Neutrophil (primary cell): ENCODE measurements around the gene MLF1.

Experiments used
- H3K27ac ChIP-seq: fragments of 200-600 bp; sonication (generic); 2 replicates; pipeline ENCODE4 v1.5.1; 2016; ENCODE audit warnings: mild to moderate bottlenecking, moderate library complexity
- H3K27me3 ChIP-seq: fragments of 200-600 bp; sonication (generic); 2 replicates; pipeline ENCODE4 v1.6.0; 2016; ENCODE audit warnings: mild to moderate bottlenecking
- H3K36me3 ChIP-seq: fragments of 200-600 bp; sonication (generic); 2 replicates; pipeline ENCODE4 v1.5.1; 2017
- H3K4me1 ChIP-seq, 2 experiments: fragments of 200-600 bp in 1 of 2; sonication (generic) in 1 of 2; 1 replicate in 1 of 2; 2 replicates in 1 of 2; pipeline versions ENCODE4 v1.5.1 to v1.6.1; 2013 to 2016; ENCODE audit warnings: low read depth in 1 of 2, low read length in 1 of 2, mild to moderate bottlenecking in 1 of 2, moderate library complexity in 1 of 2; ENCODE audit not compliant: control insufficient read depth in 1 of 2, insufficient read depth in 1 of 2
- H3K4me3 ChIP-seq, 2 experiments: fragments of 200-600 bp in 1 of 2; sonication (generic) in 1 of 2; 1 replicate in 1 of 2; 2 replicates in 1 of 2; pipeline ENCODE4 v1.5.1; 2013 to 2016; ENCODE audit warnings: low read depth in 1 of 2, low read length in 1 of 2, mild to moderate bottlenecking in 1 of 2, moderate library complexity in 1 of 2
- H3K9me3 ChIP-seq: fragments of 200-600 bp; sonication (generic); 2 replicates; pipeline ENCODE4 v1.5.1; 2016
- CTCF ChIP-seq: fragments of 200-600 bp; sonication (generic); IDR thresholded peaks from 2 replicates; pipeline ENCODE4 v1.5.1; 2016; ENCODE audit warnings: antibody characterized with exemption

Gene MLF1

GRCh38 chr3:158568784-158569183 is 2.2 kb upstream of the MLF1 start:
- H3K4me1 ChIP-seq, result peaks cover 3 to 9% of the 10 kb centered on the region in 2 experiments
- H3K9me3 ChIP-seq, result no peaks in the 10 kb centered on the region
- no peaks in the 10 kb centered on the region for H3K36me3 ChIP-seq
- H3K4me3 ChIP-seq, result no peak overlapping the region
- no peak overlapping the region for H3K27ac ChIP-seq
- H3K27me3 ChIP-seq, result peaks cover 64% of the 10 kb centered on the region
- TF ChIP-seq CTCF, result no peak

GRCh38 chr3:158569794-158570193 is 1.2 kb upstream of the MLF1 start:
- Histone ChIP-seq H3K9me3 (no peaks in the 10 kb centered on the region), H3K4me1 (peaks cover 3 to 9% of the 10 kb centered on the region in 2 experiments), H3K36me3 (no peaks in the 10 kb centered on the region), H3K27me3 (peaks cover 66% of the 10 kb centered on the region), H3K27ac (no peak overlapping the region), H3K4me3 (no peak overlapping the region)
- TF ChIP-seq CTCF, result no peak

GRCh38 chr3:158571969-158572765 is 1.2 kb downstream of the MLF1 start:
- H3K9me3 ChIP-seq, result no peaks in the 10 kb centered on the region
- H3K36me3 ChIP-seq, result no peaks in the 10 kb centered on the region
- H3K27me3 ChIP-seq, result peaks cover 64% of the 10 kb centered on the region
- H3K4me1 ChIP-seq, result peaks cover 3 to 9% of the 10 kb centered on the region in 2 experiments
- H3K27ac ChIP-seq, result no peak overlapping the region
- no peak for TF ChIP-seq CTCF
- no peak overlapping the region for H3K4me3 ChIP-seq

GRCh38 chr3:158572766-158573060 is 1.7 kb downstream of the MLF1 start:
- Histone ChIP-seq H3K4me1 (peaks cover 3 to 9% of the 10 kb centered on the region in 2 experiments), H3K27me3 (peaks cover 58% of the 10 kb centered on the region), H3K9me3 (no peaks in the 10 kb centered on the region), H3K36me3 (no peaks in the 10 kb centered on the region), H3K27ac (no peak overlapping the region), H3K4me3 (no peak overlapping the region)
- TF ChIP-seq CTCF, result no peak

GRCh38 chr3:158573714-158574113 is 2.7 kb downstream of the MLF1 start:
- H3K4me3 ChIP-seq, result no peak overlapping the region
- peaks cover 51% of the 10 kb centered on the region for H3K27me3 ChIP-seq
- H3K36me3 ChIP-seq, result no peaks in the 10 kb centered on the region
- H3K4me1 ChIP-seq, result peaks cover 3 to 9% of the 10 kb centered on the region in 2 experiments
- H3K27ac ChIP-seq, result no peak overlapping the region
- TF ChIP-seq CTCF, result no peak
- no peaks in the 10 kb centered on the region for H3K9me3 ChIP-seq
